GM18517 (cell line): ENCODE results near the gene EXOC7.

Source experiments
- ATAC-seq: cut with Tn5 transposase; IDR thresholded peaks from one replicate; pipeline ENCODE4 v1.9.1; 2021; ENCODE audit warnings: mild to moderate bottlenecking, moderate library complexity; ENCODE audit not compliant: unreplicated experiment

Gene EXOC7

DNA sequence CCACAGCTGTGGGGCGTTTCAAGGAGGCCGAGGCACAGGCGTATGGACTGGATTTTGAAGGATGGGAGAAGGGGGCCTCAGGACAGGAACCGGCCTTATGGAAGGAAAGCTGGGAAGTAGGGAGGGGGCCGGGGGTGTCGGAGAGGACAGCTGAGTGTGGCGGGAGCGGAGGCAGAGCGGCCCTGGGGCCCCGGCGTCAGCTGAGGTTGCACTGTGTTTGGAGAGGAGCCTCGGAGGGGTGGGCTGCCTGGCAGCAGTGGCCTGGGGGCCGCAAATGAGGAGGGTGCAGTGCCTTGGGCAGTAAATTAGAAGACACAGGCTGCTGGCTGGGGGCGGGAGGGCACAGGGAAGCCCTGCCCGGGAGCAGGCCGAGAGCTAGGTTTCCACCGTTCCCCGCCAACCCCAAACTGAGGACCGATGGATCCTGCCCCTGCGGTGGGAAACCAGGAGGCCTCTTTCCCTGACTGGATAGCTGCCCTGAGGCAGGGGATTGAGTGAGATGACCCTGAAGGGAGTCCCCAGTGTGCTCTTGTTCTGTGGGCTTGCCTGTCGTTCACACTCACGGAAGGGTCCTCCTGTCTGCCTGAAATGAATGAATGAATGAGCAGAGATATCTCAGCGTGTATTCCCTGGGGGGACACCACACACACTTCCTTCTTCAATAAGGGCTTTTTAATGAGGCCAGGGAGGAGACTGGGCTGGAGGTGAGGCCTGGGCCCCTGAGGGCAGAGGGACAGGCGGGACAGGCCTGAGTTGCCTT, 19.0 kb upstream of the EXOC7 start:
- no peak for ATAC-seq

DNA sequence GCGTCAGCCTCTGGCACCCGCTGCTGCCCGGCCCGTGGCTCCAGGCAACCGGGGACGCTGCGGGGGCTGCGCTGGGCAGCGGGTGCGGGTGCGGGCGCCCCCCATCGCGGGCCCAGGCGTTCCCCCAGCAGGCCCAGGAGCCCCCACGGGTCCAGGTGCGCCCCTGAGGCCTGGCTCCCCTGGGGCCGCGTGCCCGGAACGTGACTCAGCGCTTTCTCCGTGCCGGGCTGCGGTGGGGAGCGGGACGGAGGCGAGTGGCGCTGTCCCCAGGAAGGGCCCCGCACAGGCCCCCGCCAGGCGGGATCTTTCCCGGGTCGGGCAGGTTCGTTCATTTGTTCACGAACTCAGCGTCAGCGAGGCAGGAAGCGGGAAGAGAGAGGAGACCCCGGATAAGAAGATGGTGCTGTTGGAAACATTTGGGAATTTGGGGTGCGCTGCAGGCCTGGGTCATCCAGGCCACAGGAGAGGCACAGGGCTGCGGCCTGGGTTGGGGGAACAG, 18.4 kb upstream of the EXOC7 start:
- no peak for ATAC-seq

DNA sequence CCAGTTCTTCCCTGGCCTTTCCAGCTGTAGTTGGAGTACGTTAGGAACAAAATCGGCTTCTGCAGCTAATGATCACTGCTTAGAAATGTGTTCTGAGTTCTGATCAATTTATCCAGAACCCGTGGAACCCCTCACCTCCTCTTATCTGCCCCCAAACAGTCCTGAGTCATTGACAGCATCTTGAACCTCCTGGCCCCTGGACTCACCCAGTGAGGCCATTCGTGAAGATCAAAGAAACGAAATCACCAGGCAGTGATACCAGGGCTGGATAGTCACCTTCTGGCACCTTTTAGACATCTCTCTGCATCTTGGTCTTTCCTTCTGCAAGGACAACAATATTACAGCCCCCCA, 17.0 kb upstream of the EXOC7 start:
- no peak for ATAC-seq

DNA sequence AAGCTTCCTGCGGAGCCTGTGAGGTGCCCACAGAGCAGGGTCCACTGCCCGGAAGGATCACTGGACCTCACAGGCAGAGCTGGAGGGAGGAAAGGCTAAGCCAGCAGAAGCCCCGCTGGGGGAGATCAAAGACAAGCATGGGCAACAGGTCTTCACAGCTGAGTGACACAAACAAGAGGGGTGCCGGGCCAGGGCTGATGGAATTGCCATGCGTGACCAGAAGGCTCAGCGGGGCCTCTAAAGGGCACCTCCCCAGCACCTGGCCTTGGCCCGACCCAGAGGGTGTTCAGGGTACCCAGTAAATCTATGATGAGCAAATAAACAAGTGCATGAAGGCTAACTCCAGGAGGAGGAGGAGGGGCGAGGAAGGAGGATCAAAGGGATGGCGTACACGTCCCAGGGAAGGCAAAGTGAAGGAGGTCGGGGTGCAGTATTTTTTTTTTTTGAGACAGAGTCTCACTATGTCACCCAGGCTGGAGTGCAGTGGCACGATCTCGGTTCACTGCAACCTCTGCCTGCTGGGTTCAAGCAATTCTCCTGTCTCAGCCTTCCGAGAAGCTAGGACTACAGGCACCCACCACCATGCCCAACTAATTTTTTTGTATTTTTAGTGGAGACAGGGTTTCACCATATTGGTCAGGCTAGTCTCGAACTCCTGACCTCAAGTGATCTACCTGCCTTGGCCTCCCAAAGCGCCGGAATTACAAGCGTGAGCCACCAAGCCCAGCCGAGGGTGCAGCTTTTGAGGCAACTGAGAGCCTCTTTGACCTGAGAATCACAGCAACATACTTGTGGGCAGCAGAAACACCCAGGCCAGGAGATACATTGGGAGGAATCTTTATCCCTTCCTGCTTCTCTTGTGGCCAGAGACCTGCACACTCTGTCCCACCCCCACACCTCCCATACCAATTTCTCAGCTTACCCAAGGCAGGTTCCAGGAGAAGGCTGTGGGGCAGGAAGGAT, 16.1 kb upstream of the EXOC7 start:
- ATAC-seq = no peak

DNA sequence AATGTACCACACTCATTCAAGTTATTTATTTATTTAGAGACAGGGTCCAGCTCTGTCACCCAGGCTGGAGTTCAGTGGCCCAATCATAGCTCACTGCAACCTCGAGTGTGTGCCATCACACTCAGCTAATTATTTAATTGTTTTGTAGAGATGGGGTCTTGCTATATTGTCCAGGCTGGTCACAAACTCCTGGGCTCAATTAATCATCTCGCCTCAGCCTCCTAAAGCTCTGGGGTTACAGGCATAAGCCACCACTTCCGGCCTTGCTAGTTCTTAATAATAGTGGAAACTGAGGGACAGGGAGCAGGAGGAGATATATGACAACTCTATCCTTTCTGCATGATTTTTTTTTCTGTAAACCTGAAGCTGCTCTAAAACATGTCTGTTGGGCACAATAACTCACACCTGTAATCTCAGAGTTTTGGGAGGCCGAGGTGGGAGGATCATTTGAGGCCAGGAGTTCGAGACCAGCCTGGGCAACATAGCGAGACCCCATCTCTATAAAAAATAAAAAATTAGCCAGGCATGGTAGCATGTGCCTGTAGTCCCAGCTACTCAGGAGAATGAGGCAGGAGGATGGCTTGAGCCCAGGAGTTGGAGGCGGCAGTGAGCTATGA, 11.7 kb upstream of the EXOC7 start:
- no peak for ATAC-seq

DNA sequence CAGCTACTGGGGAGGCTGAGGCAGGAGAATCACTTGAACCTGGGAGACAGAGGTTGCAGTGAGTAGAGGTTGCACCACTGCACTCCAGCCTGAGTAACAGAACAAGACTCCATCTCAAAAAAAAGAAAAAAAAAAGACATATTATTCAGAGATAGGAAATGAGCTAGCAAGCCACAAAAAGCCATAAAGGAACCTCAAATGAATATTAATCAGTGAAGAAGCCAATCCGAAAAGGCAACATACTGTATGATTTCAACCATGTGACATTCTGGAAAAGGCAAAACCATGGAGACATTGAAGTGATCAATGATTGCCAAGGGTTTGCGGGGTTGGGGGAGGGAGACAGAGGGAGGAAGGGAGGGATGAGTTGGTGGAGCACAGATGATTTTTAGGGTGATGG, 8.4 kb upstream of the EXOC7 start:
- no peak for ATAC-seq

DNA sequence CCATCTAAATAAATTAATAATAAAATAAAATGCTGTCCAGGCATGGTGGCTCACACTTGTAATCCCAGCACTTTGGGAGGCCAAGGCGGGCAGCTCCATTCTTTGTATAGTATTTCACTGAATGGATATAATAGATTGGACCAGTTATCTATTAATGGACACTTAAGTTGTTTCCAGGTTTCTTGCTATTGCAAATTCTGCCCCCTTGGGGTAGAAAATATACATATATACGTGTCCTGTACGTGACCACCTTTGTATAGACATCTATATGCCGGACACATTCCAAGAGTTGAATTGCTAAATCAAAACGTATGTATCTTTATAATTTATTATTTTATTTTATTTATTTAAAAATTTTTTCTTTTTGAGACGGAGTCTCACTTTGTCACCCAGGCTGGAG, 3.9 kb upstream of the EXOC7 start:
- ATAC-seq = no peak

DNA sequence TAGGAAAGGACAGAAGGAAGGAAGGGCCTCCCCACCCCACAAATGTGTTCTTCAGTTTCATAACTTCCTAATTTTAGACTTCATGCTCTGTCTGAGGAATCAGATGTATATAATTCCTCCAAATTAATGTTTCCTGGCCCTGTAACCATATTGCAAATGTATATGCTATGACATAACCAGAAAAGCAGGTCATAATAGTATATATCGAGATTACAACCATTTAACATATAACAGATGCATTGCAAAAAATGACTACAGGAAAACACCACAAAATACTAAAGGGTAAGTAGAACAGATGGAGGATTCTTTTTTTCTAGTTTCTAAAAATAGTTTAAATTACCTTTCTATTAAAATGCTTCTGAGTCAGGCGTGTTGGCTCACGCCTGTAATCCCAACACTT, 3.1 kb upstream of the EXOC7 start:
- no peak for ATAC-seq

DNA sequence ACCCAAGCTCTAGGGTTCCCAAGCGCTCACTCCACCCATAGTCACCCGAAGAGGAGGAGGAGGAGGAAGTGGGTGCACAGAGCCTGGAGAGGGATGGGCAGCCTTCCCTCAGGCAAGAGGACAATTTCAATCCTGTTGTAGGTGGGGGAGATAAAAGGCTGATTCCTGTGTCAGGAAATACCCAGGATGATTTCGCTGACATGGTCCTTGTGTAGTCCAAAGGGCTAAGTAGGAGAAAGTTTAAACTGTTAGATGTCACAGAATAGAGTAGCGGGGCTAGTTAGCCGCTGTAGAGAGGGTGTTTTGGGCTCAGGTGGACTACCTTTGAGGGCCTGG, 1.3 kb upstream of the EXOC7 start:
- ATAC-seq = no peak

DNA sequence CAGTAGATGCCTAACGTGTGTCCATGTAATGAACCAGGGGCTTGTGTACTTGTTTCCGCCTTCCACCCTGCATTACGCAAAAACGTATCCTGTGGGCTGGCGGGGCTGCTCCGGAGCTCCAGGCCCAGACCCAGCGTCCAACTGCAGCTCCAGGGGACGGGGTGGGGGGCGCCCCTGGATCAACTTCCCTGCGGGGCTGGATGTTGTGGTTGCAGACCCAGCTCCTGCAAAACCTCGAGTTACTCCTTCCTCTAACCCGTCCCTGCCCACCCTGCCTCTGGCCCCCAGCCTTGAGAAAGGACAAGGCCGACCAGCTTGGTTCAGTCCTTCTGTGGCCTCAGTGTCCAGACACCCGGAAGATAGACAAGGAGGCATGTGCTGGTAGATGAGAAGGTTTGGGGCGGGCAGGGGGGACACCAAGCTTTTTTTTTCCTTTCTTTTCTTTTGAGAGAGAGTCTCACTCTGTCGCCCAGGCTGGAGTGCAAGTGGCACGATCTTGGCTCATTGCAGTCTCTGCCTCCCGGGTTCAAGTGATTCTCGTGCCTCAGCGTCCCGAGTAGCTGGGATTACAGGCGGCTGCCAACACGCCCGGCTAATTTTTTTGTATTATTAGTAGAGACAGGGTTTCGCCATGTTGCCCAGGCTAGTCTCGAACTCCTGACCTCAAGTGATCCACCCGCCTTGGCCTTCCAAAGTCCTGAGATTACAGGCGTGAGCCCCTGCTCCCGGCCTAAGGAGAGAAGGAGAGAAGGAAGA, 731 bp upstream of the EXOC7 start:
- ATAC-seq = no peak

DNA sequence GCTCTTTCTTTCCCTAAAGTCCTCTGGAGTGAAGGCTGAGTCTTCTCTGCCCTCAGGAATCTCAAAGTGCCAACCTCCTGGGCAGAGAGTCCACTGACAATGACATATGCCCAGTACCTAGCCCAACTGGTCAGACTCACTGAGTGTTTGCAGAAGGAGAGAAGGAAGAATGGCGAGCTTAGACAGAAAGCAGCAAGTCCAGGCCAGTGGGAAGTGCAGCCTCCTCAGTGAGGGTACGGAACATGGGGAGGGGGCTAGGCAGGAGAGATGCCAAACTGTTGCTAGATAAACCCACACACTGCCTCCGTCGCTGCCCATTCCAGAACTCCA, 678 bp downstream of the EXOC7 start:
- no peak for ATAC-seq

DNA sequence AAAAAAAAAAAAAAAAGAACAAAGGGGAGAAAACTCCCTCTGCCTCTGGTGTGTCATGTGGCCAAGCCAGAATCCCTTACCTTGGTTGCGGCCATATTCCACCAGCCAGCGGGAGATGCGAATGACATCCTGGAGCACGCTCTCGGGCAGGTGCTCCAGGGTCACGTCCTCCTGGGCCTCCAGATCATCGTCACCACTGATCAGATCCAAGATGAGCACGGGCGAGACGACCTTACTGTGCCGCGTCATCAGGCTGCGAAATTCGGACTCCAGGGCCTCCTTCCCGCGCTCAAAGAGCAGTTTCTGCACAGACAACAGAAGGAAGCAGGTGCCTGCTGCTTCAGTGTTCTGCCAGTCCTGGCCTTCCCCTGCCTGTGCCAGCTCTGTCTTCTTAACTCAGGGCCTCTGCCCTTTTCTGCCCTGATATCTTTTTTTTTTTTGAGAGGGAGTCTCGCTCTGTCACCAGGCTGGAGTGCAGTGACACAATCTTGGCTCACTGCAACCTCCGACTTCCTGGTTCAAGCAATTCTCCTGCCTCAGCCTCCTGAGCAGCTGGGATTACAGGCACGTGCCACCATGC, 5.8 kb downstream of the EXOC7 start:
- no peak for ATAC-seq

DNA sequence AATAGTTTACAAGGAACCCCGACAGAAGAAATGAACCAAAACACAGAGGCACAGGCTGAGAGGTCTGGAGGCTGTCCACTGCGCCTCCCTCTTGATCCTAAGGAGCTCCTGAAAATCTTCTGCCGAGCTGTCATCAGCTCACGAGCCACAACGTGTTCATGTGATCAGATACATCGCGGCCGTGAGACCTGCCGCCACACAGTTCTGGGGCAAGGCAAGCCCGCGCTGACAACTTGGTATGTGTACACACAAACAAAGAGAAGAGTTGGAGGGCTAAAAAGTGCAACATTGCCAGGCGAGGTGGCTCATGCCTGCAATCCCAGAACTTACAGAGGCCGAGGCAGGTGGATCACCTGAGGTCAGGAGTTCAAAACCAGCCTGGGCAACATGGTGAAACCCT, 7.6 kb downstream of the EXOC7 start:
- no peak for ATAC-seq

DNA sequence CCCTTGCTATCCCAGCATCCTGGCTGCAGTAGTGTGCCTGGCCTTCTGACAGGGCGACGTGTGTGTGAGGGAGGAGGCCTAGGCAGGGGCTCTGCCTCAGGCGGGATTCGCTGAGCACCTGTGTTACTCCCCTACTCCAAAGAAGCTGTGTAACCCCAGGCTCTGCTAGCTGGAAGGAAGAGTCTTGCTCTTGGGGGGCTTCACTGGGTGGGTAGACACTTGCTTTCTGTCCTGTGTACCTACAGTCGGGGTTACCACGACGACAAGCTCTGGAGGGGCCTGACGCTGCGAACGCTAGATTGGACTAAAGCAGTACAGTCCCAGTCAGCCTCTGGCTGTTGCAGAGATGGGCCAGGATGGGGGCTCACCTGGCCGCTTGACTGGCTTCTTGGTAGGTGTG, 9.5 kb downstream of the EXOC7 start:
- ATAC-seq = no peak

DNA sequence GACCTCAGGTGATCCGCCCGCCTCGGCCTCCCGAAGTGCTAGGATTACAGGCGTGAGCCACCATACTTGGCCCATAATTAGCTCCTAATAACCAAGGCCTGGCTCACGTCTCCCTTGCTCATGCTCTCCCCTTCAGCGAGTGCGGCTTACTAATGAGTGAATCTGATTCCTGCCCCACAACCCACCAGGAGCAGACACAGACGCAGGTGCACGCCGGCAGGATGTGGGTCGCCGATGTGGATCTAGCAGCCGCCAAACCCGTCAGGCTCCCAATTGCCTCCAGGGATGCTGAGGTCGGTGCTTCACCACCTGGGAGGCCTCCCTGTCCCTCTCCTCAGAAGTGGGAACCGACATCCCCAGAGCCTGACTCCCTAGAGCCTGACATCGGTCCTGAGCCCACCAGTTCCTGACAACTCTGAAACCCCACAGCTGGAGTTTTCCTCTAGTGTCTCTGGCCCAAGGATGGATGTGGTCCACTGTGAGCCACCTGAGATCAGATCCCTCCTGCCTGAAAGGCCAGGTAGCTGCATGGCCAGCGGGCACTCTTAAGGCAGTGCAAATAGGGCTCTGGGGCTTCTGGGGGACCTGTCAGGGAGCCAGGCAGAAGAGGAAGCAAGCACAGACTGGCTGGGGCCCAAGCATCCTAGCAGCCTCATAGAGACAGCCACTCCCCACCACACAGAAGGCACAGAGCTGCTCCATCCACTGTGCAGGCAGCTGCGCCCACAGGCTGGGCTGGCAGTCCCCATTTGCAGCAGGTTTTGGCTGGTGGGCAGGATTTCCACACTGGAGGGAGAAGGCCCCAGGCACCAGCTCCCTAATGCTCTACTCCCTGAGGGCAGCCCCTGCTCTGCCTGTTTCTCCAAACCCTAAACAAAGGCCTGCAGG, 10.8 kb downstream of the EXOC7 start:
- no peak for ATAC-seq

DNA sequence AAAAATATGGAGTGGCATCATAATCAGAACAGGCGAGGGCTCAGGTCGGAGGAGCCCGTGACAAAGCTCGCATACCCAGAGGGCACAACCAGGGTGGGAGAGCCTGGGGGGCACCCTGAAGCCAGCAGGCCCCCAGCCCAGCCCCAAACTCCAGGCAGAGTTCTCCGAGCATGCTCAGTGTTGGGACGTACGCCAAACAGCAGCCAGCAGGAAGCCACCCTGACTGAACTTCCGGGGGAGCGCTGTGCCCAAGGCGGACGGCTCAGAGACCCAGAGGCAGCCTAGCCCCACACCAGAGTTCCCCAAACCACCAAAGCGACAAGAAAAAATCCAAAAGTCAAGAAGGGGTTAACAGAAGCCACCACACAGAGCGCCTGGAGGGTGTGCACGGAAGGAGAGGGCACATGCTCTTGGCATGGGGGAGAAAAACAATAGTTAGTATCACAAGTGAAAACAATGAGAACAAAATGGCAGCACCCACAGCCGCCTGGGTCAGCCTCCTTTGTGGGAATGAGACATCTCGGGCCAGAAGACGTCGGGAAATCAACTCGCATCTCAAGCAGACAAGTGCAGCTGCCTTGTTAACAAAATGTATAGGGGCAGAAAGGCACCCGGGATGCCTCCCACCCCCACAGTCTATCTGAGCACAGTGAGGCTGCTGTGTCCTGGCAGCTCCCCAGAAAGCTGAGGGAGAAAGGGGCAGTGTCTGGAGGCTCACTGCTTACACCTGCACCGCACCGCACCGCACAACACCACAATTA, 11.9 kb downstream of the EXOC7 start:
- no peak for ATAC-seq

DNA sequence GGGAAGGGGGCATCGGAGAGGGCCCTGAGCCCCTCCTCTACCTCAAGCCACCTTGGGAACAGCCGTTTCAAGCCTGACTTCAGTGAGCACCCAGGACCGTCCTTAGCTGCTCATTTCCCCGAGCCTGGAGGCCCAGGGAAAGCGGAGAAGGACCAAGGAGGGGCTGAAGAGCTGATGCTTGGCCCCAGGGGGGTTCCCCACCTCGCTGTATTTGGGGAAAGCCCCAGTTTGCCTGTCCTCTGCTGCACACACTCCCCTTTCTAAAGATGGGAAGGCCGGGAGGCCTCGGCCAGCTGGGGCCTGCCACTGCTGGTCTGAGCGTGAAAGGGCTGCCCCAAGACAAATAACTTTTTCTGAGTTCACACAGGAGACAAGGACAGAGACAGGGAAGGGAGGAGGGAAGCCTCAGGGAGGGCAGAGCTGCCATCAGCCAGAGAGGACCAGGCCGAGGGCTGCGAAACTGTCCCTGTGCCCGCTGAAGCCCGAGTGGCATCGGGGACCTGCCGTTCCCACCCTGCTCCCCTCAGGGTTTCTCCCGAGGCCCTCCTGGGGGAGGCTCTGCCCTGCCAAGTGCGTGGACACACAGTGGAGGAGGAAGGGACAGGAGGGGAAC, 13.0 kb downstream of the EXOC7 start:
- no peak for ATAC-seq

DNA sequence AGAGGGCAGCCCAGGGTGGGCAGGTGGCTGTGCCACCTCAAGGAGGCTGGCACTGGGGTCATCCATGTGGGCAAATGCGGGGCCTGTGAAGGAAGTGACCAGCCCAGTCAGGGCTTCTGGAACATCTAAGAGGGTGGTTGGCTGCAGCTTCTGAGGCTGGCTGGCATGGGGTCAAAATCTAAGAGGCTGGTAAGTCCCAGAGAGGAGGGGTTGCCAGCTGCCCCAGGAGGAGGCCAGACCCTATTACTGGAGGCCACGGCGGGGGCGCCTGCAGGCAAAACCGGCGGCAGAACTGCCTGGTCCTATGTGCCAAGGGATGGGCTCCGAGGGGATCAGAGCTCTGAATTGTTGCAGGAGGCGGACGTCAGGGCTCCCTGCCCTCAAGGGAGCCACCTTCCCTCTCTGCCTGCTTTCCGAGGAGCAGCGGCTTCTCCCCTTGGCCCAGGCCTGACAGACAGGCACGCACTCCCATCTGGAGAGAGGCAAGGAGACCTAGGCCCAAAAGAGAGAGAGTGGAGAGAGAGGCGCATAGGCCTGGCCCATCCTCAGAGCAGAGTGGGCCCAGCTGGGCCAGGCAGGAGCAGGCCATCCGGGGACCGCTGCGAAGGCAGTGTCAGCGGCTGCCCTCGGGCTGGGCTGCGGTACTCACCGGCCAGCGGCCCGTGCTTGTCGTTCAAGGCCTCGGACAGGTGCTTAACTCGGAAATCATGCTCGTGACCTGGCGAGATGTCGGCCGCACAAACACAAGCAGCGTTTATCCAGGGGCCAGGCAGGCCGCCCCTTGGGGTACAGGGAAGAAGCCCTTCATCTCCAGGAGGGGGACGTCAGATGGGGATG, 13.7 kb downstream of the EXOC7 start:
- ATAC-seq = no peak
